Activated CD4-positive, alpha-beta T cell treated with anti-CD3 and anti-CD28 coated beads for 1 hour (primary cell): ENCODE measurements around the gene NOP56.
"Not testable (repeated sequence)": the region's sequence is repeated elsewhere in the genome, so short reads cannot be mapped to it uniquely, and the experiment has no call there.

Experiments used
- DNase-seq: peaks from one replicate; pipeline ENCODE4 v3.0.0-alpha.2; 2020

The NOP56 gene

GRCh38 chr20:2640899-2641298, 11.5 kb upstream of the NOP56 start:
- DNase-seq, result no peak

- no peak for DNase-seq
Measured at GRCh38 chr20:2643708-2644107, 8.7 kb upstream of the NOP56 start.

DNA sequence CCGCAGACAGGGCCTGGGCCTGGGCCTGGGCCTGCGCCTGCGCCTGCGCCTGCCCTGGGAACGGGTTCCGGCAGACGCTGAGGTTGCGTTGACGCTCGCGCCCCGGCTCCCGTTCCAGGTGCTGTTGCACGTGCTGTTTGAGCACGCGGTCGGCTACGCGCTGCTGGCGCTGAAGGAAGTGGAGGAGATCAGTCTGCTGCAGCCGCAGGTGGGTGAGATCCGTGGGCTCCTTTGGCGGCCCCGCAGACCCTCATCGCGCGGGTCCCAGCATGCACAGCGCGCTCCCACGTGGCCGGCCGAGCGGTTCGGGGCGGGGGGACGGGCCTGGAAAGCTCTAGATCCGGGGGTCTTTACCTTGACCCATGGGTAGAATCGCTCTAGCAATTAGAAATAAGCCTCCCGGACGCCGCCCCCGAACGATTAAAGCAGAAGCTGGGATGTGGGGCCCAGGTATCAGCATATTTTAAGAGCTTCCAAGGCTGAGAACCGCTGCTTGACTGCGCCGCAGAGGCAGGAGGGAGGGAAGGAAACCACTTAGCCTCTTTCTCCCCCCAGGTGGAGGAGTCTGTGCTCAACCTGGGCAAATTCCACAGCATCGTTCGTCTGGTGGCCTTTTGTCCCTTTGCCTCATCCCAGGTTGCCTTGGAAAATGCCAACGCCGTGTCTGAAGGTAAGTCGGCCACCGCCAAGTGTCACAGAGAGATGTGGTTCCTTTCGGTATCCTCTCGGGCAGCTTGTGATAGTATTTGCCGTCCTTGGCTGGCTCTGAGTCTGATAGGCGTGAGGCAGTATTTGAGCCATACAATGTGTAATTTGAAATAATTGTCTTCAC, 508 bp downstream of the NOP56 start:
- no peak for DNase-seq

GRCh38 chr20:2653556-2654383, 1.3 kb downstream of the NOP56 start:
- no peak for DNase-seq

DNA sequence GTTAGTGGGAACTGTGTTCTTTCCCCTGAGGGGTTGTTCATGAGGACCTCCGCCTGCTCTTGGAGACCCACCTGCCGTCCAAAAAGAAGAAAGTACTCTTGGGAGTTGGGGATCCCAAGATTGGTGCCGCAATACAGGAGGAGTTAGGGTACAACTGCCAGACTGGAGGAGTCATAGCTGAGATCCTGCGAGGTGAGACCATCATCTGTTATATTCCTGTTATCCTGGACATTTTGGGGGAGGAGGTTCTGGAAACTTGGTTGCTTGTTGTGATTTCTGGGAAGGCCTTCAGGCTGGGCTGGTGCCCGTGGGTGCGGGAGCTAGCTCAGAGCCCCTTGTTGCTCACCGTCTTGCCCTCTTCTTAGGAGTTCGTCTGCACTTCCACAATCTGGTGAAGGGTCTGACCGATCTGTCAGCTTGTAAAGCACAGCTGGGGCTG, 2.0 kb downstream of the NOP56 start:
- no peak for DNase-seq

- DNase-seq, result no peak
Measured at GRCh38 chr20:2654831-2655230, 2.4 kb downstream of the NOP56 start.

DNA sequence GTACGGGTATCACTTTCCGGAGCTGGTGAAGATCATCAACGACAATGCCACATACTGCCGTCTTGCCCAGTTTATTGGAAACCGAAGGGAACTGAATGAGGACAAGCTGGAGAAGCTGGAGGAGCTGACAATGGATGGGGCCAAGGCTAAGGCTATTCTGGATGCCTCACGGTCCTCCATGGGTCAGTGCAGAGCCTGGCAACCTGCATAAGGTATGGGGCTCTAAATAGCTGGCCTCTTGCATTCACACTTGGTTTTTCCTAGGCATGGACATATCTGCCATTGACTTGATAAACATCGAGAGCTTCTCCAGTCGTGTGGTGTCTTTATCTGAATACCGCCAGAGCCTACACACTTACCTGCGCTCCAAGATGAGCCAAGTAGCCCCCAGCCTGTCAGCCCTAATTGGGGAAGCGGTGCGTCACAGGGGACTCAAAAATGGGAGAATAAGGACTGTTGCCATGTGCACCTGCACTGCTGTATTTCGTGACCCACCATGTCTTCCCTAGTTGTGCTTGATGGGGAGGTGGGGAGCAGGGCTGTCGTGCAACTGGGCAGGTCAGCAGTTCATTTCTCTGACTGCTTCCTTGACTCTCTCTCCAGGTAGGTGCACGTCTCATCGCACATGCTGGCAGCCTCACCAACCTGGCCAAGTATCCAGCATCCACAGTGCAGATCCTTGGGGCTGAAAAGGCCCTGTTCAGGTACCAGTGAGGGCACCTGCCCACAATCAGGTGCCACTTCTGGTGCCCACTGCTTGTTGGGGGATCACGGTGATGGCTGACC, 3.1 kb downstream of the NOP56 start:
- no peak for DNase-seq

- DNase-seq, result no peak
Measured at GRCh38 chr20:2656471-2657117, 4.2 kb downstream of the NOP56 start.

GRCh38 chr20:2657241-2657640, 4.8 kb downstream of the NOP56 start:
- DNase-seq, result no peak

DNA sequence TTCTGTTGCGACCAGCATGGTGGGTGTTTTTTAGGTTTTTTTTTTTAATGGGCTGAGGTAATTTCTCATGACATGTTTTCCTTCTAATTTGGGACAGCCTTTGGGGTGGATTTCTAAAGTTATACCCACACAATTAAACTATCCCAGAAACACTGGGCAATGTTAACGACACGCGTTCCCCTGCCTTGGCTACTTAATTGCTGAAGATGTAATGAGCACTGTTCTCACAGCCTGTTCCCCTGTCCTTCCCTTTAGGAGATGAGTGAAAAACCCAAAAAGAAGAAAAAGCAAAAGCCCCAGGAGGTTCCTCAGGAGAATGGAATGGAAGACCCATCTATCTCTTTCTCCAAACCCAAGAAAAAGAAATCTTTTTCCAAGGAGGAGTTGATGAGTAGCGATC, 5.2 kb downstream of the NOP56 start:
- DNase-seq, result no peak

- DNase-seq, result no peak
Measured at GRCh38 chr20:2658414-2659354, 6.3 kb downstream of the NOP56 start.

DNA sequence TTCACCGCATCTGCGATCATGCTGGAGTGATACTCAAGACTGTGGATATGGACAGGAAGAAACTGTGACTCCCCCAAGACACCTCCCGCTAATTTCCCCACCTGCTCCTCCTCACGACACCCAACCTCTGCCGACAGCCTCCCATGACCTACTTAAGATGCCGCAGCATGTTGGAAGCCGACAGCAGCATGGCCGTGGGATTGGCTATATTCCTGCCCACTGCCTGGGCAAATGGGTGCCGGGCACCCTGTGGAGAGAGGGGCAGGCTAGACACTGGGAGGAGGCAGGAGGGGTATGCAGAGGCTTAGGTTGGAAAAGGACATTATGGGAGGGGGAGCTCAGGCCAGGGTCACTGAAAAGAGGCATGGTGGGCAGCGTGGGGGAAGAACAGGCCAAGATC, 7.1 kb downstream of the NOP56 start:
- DNase-seq, result no peak

GRCh38 chr20:2663364-2663886, 11.0 kb downstream of the NOP56 start:
- no peak for DNase-seq

DNA sequence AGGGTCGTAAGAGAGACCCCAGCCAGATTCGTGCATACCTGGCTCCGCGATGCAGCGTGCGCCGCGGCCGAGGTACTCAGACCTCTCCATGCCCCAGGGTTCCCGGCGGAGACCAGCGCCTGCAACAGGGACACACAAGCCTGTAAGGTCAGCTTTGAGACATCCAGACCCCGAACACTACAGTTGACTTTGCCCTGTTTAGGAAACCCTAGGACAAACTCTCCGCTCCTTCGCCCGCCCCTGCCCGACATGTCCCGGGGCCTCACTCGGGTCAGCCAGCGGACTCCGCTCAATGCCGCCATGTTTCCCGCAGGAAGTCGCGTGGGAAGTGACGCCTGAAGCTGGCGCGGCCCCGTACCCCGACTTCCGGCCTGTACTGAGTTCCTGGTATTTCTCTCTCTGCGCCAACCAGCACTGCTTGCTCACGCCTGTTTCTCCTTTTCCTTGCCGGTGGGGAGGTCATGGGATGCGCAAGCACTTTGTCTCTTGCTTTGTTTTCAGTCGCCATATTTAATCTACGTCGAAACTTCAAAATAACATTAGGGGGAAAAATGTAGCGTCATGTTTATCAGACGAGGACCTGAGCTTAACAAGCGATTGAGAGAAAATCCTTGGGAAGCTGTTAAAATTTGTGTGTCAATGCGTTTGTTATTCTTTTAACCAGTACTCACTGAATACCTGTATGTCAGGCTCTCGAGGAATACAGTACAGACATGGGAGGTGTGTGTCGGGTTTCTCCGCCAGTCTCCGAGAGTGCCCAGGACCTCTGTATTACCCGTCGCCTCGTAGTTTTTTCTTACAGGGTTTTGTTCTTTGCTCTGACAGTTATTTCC, 11.7 kb downstream of the NOP56 start, which contains the start of gene IDH3B:
Gene IDH3B, minus strand, starts transcription at position 330 of the 833 bp plus-strand sequence. Its CDS starts 28 bp downstream, at position 302.
- peak; percentile 86 for DNase-seq

DNA sequence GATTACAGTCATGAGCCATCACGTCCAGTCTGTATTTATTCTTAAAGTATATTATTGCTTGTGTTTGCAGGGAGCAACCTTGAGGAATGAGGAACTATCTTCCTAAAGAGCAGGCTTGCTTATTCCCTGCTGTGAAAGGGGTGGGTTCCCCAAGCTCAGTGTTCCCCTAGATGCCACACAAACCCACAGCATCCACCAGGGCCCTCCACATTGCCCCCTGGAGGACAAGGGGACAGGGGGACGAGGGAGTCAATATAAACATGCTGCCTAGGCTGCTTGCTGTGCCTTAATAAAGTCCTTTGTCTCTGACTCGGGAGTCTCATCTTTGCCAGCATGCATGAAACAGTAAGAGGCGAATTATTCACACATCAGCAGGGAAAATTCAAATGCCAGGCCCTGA, 19.5 kb downstream of the NOP56 start:
- no peak for DNase-seq

GRCh38 chr20:2672446-2672845, 20.0 kb downstream of the NOP56 start:
- DNase-seq, result no peak

DNA sequence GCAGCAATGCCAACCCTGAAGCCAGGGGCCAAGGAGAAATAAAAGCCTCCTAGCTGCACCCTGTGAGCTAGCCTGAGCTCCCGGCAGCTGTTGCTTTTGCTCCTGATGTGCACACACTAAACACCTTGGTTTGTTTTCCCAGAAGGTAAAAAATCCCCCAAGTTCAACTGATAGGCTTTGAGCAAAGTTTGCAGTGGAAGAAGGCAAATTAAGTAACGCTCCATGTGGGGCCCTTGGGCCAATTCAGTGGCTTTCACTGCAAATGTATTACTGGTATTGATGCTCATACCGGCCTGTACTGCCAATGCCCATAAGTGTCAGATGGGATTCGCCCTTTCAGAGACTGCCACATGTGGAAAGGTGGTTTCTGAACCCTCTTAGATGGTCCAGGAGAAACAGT, 21.0 kb downstream of the NOP56 start:
- DNase-seq, result no peak

DNA sequence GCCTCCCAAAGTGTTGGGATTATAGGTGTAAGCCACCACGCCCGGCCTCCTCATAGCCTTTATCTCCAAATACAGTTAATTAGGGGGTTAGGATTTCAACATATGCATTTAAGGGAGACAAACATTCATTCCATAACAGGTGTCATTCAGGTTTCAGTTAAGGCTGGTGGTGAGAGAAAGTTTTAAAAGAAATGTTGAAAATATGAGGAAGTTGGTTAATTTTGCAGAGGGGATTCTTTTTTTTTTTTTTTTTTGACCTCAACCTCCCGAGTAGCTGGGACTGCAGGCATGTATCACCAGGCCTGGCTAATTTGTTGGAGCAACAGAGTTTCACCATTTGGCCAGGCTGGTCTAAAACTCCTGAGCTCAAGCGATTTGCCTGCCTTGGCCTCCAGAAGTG, 27.6 kb downstream of the NOP56 start:
- no peak for DNase-seq

GRCh38 chr20:2682040-2682439, 29.6 kb downstream of the NOP56 start:
- not testable (repeated sequence) for DNase-seq

GRCh38 chr20:2684817-2685216, 32.4 kb downstream of the NOP56 start:
- not testable (repeated sequence) for DNase-seq
